Suprapubic skin (tissue), 4 donors: Measurements from ENCODE around the gene PHC3. TPM values are rescaled to one million over a fixed set of nuclear protein-coding genes. Genes with fewer than 3 reads are reported as not detected.

Experiments
- DNase-seq, 2 donors: peaks; one replicate each; pipeline ENCODE4 v3.0.0-alpha.2; 2019; ENCODE audit warnings: low spot score in 2 of 2
- H3K27ac ChIP-seq: fragments of 200-600 bp; sonication (generic); one replicate; pipeline ENCODE4 v1.5.1; 2019
- H3K27me3 ChIP-seq: fragments of 200-600 bp; sonication (generic); one replicate; pipeline ENCODE4 v1.5.1; 2019
- H3K36me3 ChIP-seq: fragments of 200-600 bp; sonication (generic); one replicate; pipeline ENCODE4 v1.5.1; 2019
- H3K4me1 ChIP-seq: fragments of 200-600 bp; sonication (generic); one replicate; pipeline ENCODE4 v1.5.1; 2019
- H3K4me3 ChIP-seq: fragments of 200-600 bp; sonication (generic); one replicate; pipeline ENCODE4 v1.5.1; 2019; ENCODE audit warnings: mild to moderate bottlenecking
- H3K9me3 ChIP-seq: fragments of 200-600 bp; sonication (generic); one replicate; pipeline ENCODE4 v1.5.1; 2019
- CTCF ChIP-seq, 2 donors: fragments of 200-600 bp in 1 of 2; fragments of 450-650 bp in 1 of 2; sonication (generic) in 1 of 2; IDR thresholded peaks; one replicate each; pipeline ENCODE4 v1.5.1; 2016 to 2019; ENCODE audit warnings: antibody characterized with exemption in 2 of 2, mild to moderate bottlenecking in 1 of 2, moderate library complexity in 1 of 2
- EP300 ChIP-seq: sonication (generic); formaldehyde crosslinking; IDR thresholded peaks from one replicate; pipeline ENCODE4 v1.6.1; 2017; ENCODE audit warnings: antibody characterized with exemption
- POLR2A ChIP-seq, 2 donors: fragments of 450-650 bp; IDR thresholded peaks; one replicate each; pipeline ENCODE4 v1.6.1; 2017; ENCODE audit warnings: antibody characterized with exemption in 2 of 2, mild to moderate bottlenecking in 2 of 2, moderate library complexity in 2 of 2
- POLR2AphosphoS5 ChIP-seq, 3 donors: sonication (generic); formaldehyde crosslinking; IDR thresholded peaks; one replicate each; pipeline ENCODE4 v1.6.1; 2017; ENCODE audit warnings: antibody characterized with exemption in 3 of 3
- WGBS: methylation state at CpG from one replicate; pipeline ENCODE4 v1.1.5; 2018; 5-methylcytosine and 5-hydroxymethylcytosine counted together
- total RNA-seq, 4 donors: library from RNA; depleted of rRNA; stranded (reverse); fragments of >200 nt; gene quantifications; one replicate each; pipeline ENCODE4 v1.1.0, GENCODE V29; 2016

The PHC3 gene
- total RNA-seq, 4 donors from 2014 or later, result 37.9 to 106 (median 64.0) TPM

GRCh38 chr3:170178651-170179050, 2.9 kb downstream of the PHC3 start:
- H3K27ac ChIP-seq, result no peak overlapping the region
- H3K9me3 ChIP-seq, result no peaks in the 10 kb centered on the region
- peaks cover 17% of the 10 kb centered on the region for H3K4me1 ChIP-seq
- 77% methylated on average over 3 of the region's 3 CpGs for WGBS
- H3K27me3 ChIP-seq, result no peaks in the 10 kb centered on the region
- H3K36me3 ChIP-seq, result peaks cover 38% of the 10 kb centered on the region
- H3K4me3 ChIP-seq, result no peak overlapping the region
- no peak for TF ChIP-seq CTCF (IDR thresholded peaks at IDR 0.05)
- TF ChIP-seq POLR2A (IDR thresholded peaks at IDR 0.05), result no peak
- TF ChIP-seq POLR2AphosphoS5 (IDR thresholded peaks at IDR 0.05), result no peak
- no peak for TF ChIP-seq EP300
- no peak for DNase-seq

- H3K9me3 ChIP-seq, result no peaks in the 10 kb centered on the region
- H3K27ac ChIP-seq, result no peak overlapping the region
- H3K4me1 ChIP-seq, result peaks cover 5% of the 10 kb centered on the region
- H3K27me3 ChIP-seq, result no peaks in the 10 kb centered on the region
- TF ChIP-seq POLR2A (IDR thresholded peaks at IDR 0.05), result no peak
- TF ChIP-seq CTCF (IDR thresholded peaks at IDR 0.05), result no peak
- TF ChIP-seq POLR2AphosphoS5 (IDR thresholded peaks at IDR 0.05), result no peak
- no peak for TF ChIP-seq EP300
- no peak overlapping the region for H3K4me3 ChIP-seq
- H3K36me3 ChIP-seq, result peaks cover 61% of the 10 kb centered on the region
- WGBS, result 86% methylated on average over 1 of the region's 1 CpG
- DNase-seq, result no peak
Measured at GRCh38 chr3:170171563-170171962, 10.0 kb downstream of the PHC3 start.

GRCh38 chr3:170164717-170165116, 16.8 kb downstream of the PHC3 start:
- Histone ChIP-seq H3K27me3 (no peaks in the 10 kb centered on the region), H3K36me3 (peaks cover 34% of the 10 kb centered on the region), H3K27ac (no peak overlapping the region), H3K4me1 (peaks cover 10% of the 10 kb centered on the region), H3K4me3 (no peak overlapping the region), H3K9me3 (no peaks in the 10 kb centered on the region)
- 68% methylated on average over 2 of the region's 2 CpGs for WGBS
- TF ChIP-seq EP300 (no peak), POLR2AphosphoS5 (IDR thresholded peaks at IDR 0.05) (no peak), POLR2A (IDR thresholded peaks at IDR 0.05) (no peak), CTCF (IDR thresholded peaks at IDR 0.05) (no peak)
- DNase-seq, result no peak

- no peak for DNase-seq
- Histone ChIP-seq H3K36me3 (peaks cover 34% of the 10 kb centered on the region), H3K4me3 (no peak overlapping the region), H3K27me3 (no peaks in the 10 kb centered on the region), H3K9me3 (no peaks in the 10 kb centered on the region), H3K4me1 (peaks cover 10% of the 10 kb centered on the region), H3K27ac (no peak overlapping the region)
- 92% methylated on average over 4 of the region's 4 CpGs for WGBS
- TF ChIP-seq POLR2AphosphoS5 (IDR thresholded peaks at IDR 0.05) (no peak), CTCF (IDR thresholded peaks at IDR 0.05) (no peak), EP300 (no peak), POLR2A (IDR thresholded peaks at IDR 0.05) (no peak)
Measured at GRCh38 chr3:170163956-170164645, 17.4 kb downstream of the PHC3 start.

GRCh38 chr3:170162630-170163029, 18.9 kb downstream of the PHC3 start:
- TF ChIP-seq EP300 (no peak), POLR2A (IDR thresholded peaks at IDR 0.05) (no peak), CTCF (IDR thresholded peaks at IDR 0.05) (no peak), POLR2AphosphoS5 (IDR thresholded peaks at IDR 0.05) (no peak)
- Histone ChIP-seq H3K36me3 (peaks cover 31% of the 10 kb centered on the region), H3K4me1 (peaks cover 10% of the 10 kb centered on the region), H3K4me3 (no peak overlapping the region), H3K9me3 (no peaks in the 10 kb centered on the region), H3K27ac (no peak overlapping the region), H3K27me3 (no peaks in the 10 kb centered on the region)
- no peak for DNase-seq
